Epithelial cell of proximal tubule (primary cell): Measurements from ENCODE around the gene OR52E6. TPM values are rescaled to one million over a fixed set of nuclear protein-coding genes. Genes with fewer than 3 reads are reported as not detected.

Experiments used
- DNase-seq: peaks from one replicate; pipeline ENCODE4 v3.0.0-alpha.2; 2011; ENCODE audit warnings: low read depth
- H3K4me3 ChIP-seq: 2 replicates; pipeline ENCODE4 v1.5.1; 2011; ENCODE audit warnings: low read depth, mild to moderate bottlenecking, low read length
- total RNA-seq: library from RNA; depleted of rRNA; stranded (reverse); fragments of >200 nt; gene quantifications from 2 replicates; pipeline ENCODE4 v1.2.3, GENCODE V29; 2015
- TF ChIP-seq, protein P1 (sequence below): conservative IDR thresholded peaks from 2 replicates; pipeline ENCODE4 v1.5.1; 2012; ENCODE audit warnings: low read depth, mild to moderate bottlenecking, low read length

OR52E6 gene
- total RNA-seq, 1 donor from 2014 or later, result not detected

DNA sequence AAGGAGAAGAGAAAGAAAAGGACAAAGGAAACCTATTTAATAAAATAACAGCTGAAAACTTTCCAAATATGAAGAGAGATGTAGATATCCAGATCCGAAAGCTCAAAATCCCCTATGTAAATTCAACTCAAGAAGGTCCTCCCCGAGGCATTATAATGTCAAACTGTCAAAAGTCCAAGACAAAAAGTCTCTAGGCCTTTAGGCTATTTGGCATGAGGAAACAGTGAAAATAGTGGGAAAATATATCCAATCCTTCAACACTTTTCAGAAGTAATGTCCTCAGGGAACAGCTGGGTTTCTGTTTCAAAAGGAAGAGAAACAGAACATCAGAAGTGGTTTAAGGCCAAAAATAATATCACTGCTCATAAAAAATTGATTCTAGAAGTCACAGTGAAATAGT lies 36.9 kb upstream of the OR52E6 start:
- TF ChIP-seq, protein P1, sequence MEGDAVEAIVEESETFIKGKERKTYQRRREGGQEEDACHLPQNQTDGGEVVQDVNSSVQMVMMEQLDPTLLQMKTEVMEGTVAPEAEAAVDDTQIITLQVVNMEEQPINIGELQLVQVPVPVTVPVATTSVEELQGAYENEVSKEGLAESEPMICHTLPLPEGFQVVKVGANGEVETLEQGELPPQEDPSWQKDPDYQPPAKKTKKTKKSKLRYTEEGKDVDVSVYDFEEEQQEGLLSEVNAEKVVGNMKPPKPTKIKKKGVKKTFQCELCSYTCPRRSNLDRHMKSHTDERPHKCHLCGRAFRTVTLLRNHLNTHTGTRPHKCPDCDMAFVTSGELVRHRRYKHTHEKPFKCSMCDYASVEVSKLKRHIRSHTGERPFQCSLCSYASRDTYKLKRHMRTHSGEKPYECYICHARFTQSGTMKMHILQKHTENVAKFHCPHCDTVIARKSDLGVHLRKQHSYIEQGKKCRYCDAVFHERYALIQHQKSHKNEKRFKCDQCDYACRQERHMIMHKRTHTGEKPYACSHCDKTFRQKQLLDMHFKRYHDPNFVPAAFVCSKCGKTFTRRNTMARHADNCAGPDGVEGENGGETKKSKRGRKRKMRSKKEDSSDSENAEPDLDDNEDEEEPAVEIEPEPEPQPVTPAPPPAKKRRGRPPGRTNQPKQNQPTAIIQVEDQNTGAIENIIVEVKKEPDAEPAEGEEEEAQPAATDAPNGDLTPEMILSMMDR, result no peak
- H3K4me3 ChIP-seq, result no peak overlapping the region
- DNase-seq, result no peak

DNA sequence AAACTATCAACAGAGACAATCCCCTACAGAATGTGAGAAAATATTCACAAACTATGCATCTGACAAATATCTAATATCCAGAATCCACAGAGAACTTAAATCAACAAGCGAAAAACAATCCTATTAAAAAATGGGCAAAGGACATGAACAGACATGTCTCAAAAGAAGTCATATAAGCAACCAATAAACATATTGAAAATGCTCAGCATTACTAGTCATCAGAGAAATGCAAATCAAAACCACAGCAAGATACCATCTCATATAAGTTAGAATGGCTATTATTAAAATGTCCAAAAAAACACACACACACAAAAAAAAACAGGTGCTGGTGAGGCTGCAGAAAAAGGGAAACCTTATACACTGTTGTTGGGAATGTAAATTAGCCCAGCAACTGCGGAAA lies 24.1 kb upstream of the OR52E6 start:
- TF ChIP-seq, protein P1, result no peak
- DNase-seq, result no peak

DNA sequence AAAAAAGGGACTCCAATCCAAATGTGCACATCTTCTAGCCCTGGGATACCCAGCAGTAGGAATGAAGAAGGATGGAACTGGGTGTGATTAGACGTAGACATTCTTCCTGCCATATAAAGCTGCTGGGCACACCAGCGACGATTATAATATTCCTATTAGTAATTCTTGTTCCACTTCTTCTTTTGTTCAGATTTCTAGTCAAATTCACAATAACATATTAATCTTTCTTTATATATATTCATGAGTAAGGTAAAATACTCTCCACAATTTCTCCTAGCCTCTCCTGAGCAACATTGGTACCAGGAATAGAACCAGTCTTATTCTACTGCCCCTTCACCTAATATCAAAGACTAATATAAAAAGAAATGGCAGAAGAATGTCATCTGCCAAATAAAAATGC lies 15.9 kb upstream of the OR52E6 start, which contains the start of gene OR52E8:
OR52E8 (minus strand) TSS at position 101 of the 400 bp plus-strand sequence; CDS start at position 101, 0 bp downstream.
- H3K4me3 ChIP-seq, result no peak within 1 kb of the TSS
- no peak for DNase-seq
- TF ChIP-seq, protein P1, result no peak

More for the DNA sequence above, 24.1 kb upstream of the OR52E6 start:
- H3K4me3 ChIP-seq, result no peak overlapping the region

DNA sequence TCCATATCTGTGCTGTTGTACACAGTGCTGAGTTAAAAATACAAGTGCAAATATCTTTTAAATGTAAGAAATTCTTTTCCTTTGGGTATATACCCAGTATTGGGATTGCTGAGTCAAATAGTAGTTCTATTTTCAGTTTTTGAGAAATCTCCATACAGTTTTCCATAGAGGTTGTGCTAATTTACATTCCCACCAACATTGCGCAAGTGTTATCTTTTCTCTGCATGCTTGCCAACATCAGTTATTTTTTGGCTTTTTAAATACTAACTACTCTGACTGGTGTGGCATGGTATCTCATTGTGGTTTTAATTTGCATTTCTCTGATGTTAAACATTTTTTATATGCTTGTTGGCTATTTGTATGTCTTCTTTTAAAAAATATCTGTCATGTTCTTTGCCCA lies 9.3 kb upstream of the OR52E6 start:
- no peak for DNase-seq
- TF ChIP-seq, protein P1, result no peak
- H3K4me3 ChIP-seq, result no peak overlapping the region

DNA sequence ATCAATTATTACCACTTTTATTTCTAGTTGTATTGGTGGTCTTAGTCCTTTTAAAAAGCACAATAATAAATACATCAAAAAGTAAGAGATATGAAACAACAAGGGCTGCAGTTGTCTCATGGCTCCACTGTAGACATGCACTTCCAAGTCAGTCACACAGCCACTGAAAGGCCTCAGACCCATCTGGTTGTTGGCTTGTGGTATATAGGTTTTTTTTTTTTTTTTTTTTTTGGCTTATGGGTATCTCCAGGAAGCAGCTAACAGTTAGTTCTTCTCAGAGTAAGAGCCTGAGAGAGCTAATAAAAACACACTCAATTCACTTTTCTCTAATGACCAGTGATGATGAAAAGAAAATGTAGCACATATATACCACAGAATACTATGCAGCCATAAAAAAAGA lies 6.0 kb upstream of the OR52E6 start:
- no peak for DNase-seq
- H3K4me3 ChIP-seq, result no peak overlapping the region
- TF ChIP-seq, protein P1, result no peak

DNA sequence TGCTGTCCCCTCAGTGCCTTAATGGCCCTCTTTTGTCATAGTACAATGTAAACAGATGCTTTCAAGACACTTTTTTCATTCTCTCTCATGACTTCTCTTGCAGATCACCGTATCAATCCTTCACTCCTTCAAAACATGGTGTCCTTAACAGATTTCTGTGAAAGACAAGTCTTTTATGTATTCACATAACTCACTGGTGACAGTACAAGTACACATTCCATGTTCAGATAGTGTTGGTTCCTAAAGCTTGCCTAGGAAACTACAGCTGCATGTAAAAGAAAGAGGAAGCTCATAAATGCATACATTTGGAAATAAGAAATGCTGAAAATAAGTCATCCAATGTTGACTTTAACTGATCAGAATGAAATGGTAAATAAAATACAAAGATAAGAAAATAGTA lies 5.0 kb upstream of the OR52E6 start:
- DNase-seq, result no peak
- TF ChIP-seq, protein P1, result no peak
- H3K4me3 ChIP-seq, result no peak overlapping the region

DNA sequence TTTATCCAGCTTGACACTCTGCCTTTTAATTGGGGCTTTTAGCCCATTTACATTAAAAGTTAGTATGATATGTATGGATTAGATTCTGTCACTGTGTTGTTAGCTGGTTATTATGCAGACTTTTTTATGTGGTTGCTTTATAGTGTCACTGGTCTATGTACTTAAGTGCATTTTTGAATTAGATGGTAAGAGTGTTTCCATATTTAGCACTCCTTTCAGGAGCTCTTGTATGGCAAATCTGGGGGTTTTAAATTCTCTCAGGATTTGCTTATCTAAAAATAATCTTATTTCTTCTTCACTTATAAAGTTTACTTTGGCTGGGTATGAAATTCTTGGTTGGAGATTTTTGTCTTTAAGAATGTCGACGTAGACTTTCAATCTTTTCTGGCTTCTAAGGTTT lies 4.0 kb downstream of the OR52E6 start:
- no peak overlapping the region for H3K4me3 ChIP-seq
- DNase-seq, result no peak
- TF ChIP-seq, protein P1, result no peak
